Astrocyte (in vitro differentiated cells and primary cell): Measurements from ENCODE around the gene HLA-DRB5. TPM values are rescaled to one million over a fixed set of nuclear protein-coding genes. Genes with fewer than 3 reads are reported as not detected.
"Not testable (repeated sequence)": the region's sequence is repeated elsewhere in the genome, so short reads cannot be mapped to it uniquely, and the experiment has no call there.

Source experiments
- DNase-seq: peaks from one replicate; pipeline ENCODE4 v3.0.0-alpha.2; 2010; ENCODE audit warnings: low read depth
- FAIRE-seq: peaks from 2 replicates; lab custom pipeline; 2011; peaks lifted over from hg19 to GRCh38; lab: Jason Lieb, UNC
- H2AFZ ChIP-seq: 2 replicates; pipeline ENCODE4 v1.6.0; 2012; ENCODE audit warnings: low read depth, low read length, inconsistent platforms
- H3K27ac ChIP-seq: 2 replicates; pipeline ENCODE4 v1.5.1; 2011; ENCODE audit warnings: low read depth, low read length, inconsistent platforms
- H3K27me3 ChIP-seq: 2 replicates; pipeline ENCODE4 v1.6.0; 2011; ENCODE audit warnings: low read length, inconsistent platforms; ENCODE audit not compliant: insufficient read depth
- H3K36me3 ChIP-seq: 2 replicates; pipeline ENCODE4 v1.5.1; 2011; ENCODE audit warnings: low read length, inconsistent platforms; ENCODE audit not compliant: insufficient read depth
- H3K4me1 ChIP-seq: 2 replicates; pipeline ENCODE4 v1.5.1; 2011; ENCODE audit warnings: low read length, inconsistent platforms; ENCODE audit not compliant: insufficient read depth
- H3K4me2 ChIP-seq: 2 replicates; pipeline ENCODE4 v1.6.0; 2012; ENCODE audit warnings: low read length, inconsistent platforms
- H3K4me3 ChIP-seq: 2 replicates; pipeline ENCODE4 v1.5.1; 2011; ENCODE audit warnings: low read depth, mild to moderate bottlenecking, low read length, inconsistent platforms; ENCODE audit not compliant: insufficient read depth
- H3K79me2 ChIP-seq: 2 replicates; pipeline ENCODE4 v1.6.0; 2012; ENCODE audit warnings: mild to moderate bottlenecking, low read length, inconsistent platforms; ENCODE audit not compliant: insufficient read depth
- H3K9ac ChIP-seq: 2 replicates; pipeline ENCODE4 v1.6.0; 2012; ENCODE audit warnings: mild to moderate bottlenecking, low read length, inconsistent platforms
- H3K9me3 ChIP-seq: 2 replicates; pipeline ENCODE4 v1.5.1; 2012; ENCODE audit warnings: low read depth, mild to moderate bottlenecking, low read length, inconsistent platforms; ENCODE audit not compliant: insufficient read depth
- H4K20me1 ChIP-seq: 2 replicates; pipeline ENCODE4 v1.6.0; 2012; ENCODE audit warnings: low read length, inconsistent platforms; ENCODE audit not compliant: insufficient read depth
- H3K27ac Mint-ChIP-seq: one replicate; pipeline ENCODE4 v1.8.0; 2021; ENCODE audit warnings: mild to moderate bottlenecking, mixed read lengths; ENCODE audit not compliant: unreplicated experiment
- H3K27me3 Mint-ChIP-seq: one replicate; pipeline ENCODE4 v1.8.0; 2021; ENCODE audit warnings: low read depth, mixed read lengths; ENCODE audit not compliant: unreplicated experiment
- H3K36me3 Mint-ChIP-seq: one replicate; pipeline ENCODE4 v1.8.0; 2021; ENCODE audit warnings: low read depth, mixed read lengths; ENCODE audit not compliant: unreplicated experiment
- H3K4me1 Mint-ChIP-seq: one replicate; pipeline ENCODE4 v1.8.0; 2021; ENCODE audit warnings: low read depth, mixed read lengths; ENCODE audit not compliant: unreplicated experiment
- H3K4me3 Mint-ChIP-seq: one replicate; pipeline ENCODE4 v1.8.0; 2021; ENCODE audit warnings: mild to moderate bottlenecking, moderate library complexity, mixed read lengths; ENCODE audit not compliant: unreplicated experiment
- H3K9me3 Mint-ChIP-seq: one replicate; pipeline ENCODE4 v1.8.0; 2021; ENCODE audit warnings: mild to moderate bottlenecking, mixed read lengths; ENCODE audit not compliant: unreplicated experiment
- EZH2 ChIP-seq: IDR thresholded peaks from 2 replicates; pipeline ENCODE4 v1.6.1; 2012; ENCODE audit warnings: mild to moderate bottlenecking, low read length, inconsistent platforms; ENCODE audit not compliant: insufficient read depth
- total RNA-seq: library from RNA; stranded (reverse); gene quantifications from 2 replicates; pipeline ENCODE4 v1.2.1, GENCODE V29; 2021
- TF ChIP-seq, protein P1 (sequence below): IDR thresholded peaks from 2 replicates; pipeline ENCODE4 v1.5.1; 2011; ENCODE audit warnings: low read depth, mild to moderate bottlenecking, inconsistent platforms, low read length, moderate library complexity; ENCODE audit not compliant: insufficient read depth

HLA-DRB5 gene
- total RNA-seq, 1 donor from 2014 or later, result not detected

DNA sequence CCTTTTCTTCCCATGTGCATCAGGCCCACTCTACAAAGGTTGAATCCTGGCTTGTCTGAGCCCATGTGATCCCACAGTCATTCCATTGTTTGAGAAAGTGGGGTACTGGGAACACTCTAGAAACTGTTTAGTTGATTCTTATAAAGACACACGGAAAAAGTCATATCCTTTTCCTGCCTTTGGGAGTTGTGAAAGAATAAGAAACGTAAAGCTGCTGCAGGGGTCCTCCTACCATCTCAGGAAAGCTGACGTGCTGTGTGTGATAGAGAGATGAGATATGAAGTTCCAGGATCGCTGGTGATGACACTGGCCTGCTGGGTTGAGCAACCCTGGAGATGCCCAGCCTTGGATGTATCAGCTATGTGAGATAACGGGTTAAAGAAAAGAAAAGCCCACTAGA is 21.3 kb upstream of the HLA-DRB5 start:
- Histone ChIP-seq H3K4me3 (no peak overlapping the region), H2AFZ (no peak overlapping the region), H4K20me1 (no peaks in the 10 kb centered on the region), H3K9me3 (no peaks in the 10 kb centered on the region), H3K27me3 (no peaks in the 10 kb centered on the region), H3K4me2 (no peak overlapping the region), H3K27ac (no peak overlapping the region), H3K36me3 (no peaks in the 10 kb centered on the region), H3K79me2 (no peaks in the 10 kb centered on the region), H3K4me1 (no peaks in the 10 kb centered on the region), H3K9ac (no peak overlapping the region)
- Mint-ChIP-seq H3K4me3 (no peak overlapping the region), H3K36me3 (no peaks in the 10 kb centered on the region), H3K4me1 (no peaks in the 10 kb centered on the region), H3K27me3 (peaks cover 3% of the 10 kb centered on the region), H3K9me3 (no peaks in the 10 kb centered on the region), H3K27ac (no peak overlapping the region)
- FAIRE-seq (no peak), DNase-seq (no peak)
- no peak for TF ChIP-seq EZH2
- TF ChIP-seq, protein P1, sequence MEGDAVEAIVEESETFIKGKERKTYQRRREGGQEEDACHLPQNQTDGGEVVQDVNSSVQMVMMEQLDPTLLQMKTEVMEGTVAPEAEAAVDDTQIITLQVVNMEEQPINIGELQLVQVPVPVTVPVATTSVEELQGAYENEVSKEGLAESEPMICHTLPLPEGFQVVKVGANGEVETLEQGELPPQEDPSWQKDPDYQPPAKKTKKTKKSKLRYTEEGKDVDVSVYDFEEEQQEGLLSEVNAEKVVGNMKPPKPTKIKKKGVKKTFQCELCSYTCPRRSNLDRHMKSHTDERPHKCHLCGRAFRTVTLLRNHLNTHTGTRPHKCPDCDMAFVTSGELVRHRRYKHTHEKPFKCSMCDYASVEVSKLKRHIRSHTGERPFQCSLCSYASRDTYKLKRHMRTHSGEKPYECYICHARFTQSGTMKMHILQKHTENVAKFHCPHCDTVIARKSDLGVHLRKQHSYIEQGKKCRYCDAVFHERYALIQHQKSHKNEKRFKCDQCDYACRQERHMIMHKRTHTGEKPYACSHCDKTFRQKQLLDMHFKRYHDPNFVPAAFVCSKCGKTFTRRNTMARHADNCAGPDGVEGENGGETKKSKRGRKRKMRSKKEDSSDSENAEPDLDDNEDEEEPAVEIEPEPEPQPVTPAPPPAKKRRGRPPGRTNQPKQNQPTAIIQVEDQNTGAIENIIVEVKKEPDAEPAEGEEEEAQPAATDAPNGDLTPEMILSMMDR, result no peak

DNA sequence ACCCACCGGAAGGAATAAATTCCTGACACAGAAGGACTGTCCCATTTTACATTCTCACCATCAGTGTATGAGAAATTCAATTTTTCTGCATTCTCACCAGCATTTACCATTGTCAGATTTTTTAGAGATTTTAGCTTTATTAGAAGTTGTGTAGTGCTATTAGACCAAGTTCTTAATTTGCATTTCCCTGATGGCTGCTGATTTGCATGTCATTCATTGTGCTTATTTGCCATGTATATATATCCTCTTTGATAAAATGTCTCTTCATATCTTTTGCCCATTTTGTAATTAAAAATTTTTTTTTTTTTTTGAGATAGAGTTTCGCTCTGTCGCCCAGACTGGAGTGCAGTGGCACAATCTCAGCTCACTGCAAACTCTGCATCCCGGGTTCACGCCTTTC is 9.8 kb upstream of the HLA-DRB5 start:
- TF ChIP-seq, protein P1, result no peak
- TF ChIP-seq EZH2, result no peak
- Histone ChIP-seq H2AFZ (no peak overlapping the region), H3K9ac (no peak overlapping the region), H3K27me3 (no peaks in the 10 kb centered on the region), H3K9me3 (no peaks in the 10 kb centered on the region), H3K79me2 (no peaks in the 10 kb centered on the region), H3K4me1 (no peaks in the 10 kb centered on the region), H4K20me1 (no peaks in the 10 kb centered on the region), H3K4me2 (no peak overlapping the region), H3K27ac (no peak overlapping the region), H3K4me3 (no peak overlapping the region), H3K36me3 (no peaks in the 10 kb centered on the region)
- Mint-ChIP-seq H3K27ac (no peak overlapping the region), H3K27me3 (no peaks in the 10 kb centered on the region), H3K9me3 (no peaks in the 10 kb centered on the region), H3K4me1 (no peaks in the 10 kb centered on the region), H3K4me3 (no peak overlapping the region), H3K36me3 (no peaks in the 10 kb centered on the region)
- no peak for DNase-seq
- FAIRE-seq, result no peak

DNA sequence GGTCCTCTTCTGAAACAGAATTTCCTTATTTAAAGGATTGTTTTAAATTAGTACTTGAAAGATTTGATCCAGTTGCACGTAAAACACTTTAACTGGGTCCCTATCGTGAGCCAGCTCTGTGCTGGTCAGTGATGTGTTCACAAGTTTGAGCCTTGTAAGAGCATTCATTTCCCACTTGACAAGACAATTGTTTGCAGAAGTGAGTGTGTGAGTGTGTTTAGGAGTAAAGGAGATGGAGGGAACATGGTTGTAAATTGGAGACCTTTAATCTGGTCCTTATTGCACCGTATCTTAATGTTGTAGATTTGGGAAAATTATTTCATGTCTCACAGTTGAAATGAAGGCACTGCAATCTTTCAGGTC is 325 bp upstream of the HLA-DRB5 start:
- not testable (repeated sequence) for FAIRE-seq, H3K4me3 ChIP-seq, H3K27me3 ChIP-seq, H3K9me3 ChIP-seq, H3K9me3 Mint-ChIP-seq, H4K20me1 ChIP-seq, H3K4me2 ChIP-seq, H3K4me1 Mint-ChIP-seq, H3K27me3 Mint-ChIP-seq, H3K27ac ChIP-seq, H2AFZ ChIP-seq, H3K36me3 Mint-ChIP-seq, H3K4me1 ChIP-seq, H3K79me2 ChIP-seq, DNase-seq, H3K9ac ChIP-seq, H3K4me3 Mint-ChIP-seq, H3K36me3 ChIP-seq, H3K27ac Mint-ChIP-seq
